Hematopoietic multipotent progenitor cell treated with erythropoietin and hydrocortisone succinate and interleukin-3 and kit ligand, for 8 days (in vitro differentiated cells): ENCODE measurements around the gene ADGRG6.

Experiments used
- DNase-seq: peaks from one replicate; pipeline ENCODE4 v3.0.0-alpha.2; 2015

The ADGRG6 gene

DNA sequence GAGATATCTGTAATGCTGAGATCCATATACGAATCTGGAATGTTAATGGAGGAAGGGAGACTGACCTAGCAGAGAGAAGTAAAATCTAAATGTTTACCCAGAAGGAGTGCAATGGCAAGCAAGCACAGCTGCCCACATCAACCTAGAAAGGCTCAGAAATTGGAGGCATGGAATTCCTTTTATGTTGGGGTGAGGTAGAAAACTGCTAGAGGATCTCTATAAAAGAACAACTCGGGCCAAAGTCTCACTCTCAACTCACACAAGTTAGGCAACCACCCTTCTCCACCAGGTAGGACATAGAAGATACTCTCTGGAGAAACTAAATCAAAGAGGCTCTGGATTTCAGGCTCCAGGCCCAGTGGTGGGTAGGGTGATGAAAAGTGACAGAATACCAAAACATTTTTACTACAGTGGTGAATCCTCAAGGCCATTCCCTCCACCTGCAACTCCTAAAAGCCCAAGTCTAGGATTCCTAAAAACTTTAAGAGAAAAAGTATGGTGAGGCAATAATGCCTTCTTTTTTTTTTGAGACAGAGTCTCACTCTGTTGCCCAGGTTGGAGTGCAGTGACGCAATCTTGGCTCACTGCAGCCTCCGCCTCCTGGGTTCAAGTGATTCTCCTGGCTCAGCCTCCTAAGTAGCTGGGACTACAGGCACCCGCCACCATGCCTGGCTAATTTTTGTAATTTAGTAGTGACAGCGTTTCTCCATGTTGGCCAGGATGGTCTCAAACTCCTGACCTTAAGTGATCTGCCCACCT lies 9.5 kb upstream of the ADGRG6 start:
- no peak for DNase-seq

DNA sequence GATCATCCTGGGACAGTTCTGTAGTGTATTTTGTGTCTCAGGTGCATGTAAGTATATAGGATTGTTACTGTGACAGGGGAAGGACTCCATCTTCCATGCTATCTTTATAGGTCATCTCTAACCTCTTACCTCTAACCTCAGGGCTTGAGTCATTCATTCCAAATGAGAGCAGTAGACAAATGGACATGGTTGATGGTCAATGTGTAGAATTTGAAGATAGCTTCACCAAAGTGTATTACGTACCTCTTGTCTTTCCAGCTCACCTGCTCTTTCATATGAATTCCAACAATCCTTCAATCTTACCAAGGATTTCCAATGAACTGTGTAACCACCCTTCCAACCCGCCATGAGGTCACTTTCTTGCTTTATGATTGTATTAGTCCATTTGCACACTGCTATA lies 8.7 kb upstream of the ADGRG6 start:
- no peak for DNase-seq

DNA sequence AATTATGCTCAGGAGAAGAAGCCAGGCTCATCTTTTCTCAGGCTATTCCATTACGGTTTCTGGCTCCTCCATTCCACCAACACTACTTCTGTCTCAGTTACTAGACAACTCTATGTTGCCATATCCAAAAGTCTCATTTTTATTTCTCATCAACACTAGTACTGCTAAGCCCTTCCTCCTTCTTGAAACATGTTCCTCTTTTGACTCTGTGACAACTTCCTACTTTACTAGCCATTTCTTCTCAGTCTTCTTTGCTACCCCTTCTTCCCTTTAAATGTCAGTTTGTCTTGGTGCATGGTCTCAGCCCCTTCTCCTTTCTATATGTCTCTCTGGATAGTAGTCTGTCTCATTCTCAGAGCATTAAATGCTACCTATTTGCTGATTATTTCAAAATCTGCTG lies 7.1 kb upstream of the ADGRG6 start:
- no peak for DNase-seq

DNA sequence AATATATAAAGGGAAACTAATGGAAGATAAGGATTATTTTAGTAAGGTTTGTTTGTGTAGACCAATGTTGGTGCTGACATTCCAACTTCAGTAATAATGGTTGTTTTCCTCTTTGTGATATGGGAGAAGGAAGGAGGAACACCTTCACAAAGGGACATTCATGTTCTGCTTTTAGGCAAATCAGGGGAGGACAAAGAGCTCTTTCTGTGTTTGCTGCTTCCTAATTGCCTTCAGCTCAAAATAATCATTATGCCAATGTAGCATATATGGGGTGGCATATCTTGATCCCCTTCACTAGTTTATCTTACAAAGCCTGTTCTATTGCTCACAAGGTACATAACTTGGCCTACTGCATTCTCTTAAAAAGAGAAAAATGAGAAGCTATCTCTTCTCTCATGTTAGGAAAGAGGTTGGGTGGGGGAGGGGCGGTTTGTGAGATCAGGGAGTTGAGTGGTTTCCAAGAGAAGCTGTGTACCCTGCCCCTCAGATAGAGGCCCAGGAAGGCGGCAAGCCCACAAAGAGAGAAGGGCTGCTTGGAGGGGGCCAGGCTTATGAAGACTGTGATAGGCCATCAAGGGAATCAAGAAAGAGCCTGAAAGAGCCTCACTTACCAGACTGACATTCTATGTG lies 4.7 kb upstream of the ADGRG6 start:
- no peak for DNase-seq

DNA sequence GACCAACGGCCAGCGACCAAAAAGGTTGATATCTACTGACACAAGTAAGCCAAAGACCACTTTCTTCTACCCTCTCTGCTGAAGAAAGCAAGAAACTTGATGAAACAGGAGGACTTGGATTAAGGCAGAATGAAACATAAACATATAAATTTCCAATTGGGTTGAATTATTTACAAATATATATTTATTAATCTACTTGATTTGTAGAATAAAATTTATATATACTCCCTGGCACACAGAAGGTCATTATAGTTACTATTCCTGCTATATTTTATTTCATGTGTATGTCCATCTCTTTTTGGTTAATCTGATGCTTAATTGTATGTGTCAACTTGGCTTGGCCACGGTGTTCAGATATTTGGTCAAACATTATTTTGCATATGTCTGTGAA lies 4.2 kb upstream of the ADGRG6 start:
- DNase-seq, result no peak

DNA sequence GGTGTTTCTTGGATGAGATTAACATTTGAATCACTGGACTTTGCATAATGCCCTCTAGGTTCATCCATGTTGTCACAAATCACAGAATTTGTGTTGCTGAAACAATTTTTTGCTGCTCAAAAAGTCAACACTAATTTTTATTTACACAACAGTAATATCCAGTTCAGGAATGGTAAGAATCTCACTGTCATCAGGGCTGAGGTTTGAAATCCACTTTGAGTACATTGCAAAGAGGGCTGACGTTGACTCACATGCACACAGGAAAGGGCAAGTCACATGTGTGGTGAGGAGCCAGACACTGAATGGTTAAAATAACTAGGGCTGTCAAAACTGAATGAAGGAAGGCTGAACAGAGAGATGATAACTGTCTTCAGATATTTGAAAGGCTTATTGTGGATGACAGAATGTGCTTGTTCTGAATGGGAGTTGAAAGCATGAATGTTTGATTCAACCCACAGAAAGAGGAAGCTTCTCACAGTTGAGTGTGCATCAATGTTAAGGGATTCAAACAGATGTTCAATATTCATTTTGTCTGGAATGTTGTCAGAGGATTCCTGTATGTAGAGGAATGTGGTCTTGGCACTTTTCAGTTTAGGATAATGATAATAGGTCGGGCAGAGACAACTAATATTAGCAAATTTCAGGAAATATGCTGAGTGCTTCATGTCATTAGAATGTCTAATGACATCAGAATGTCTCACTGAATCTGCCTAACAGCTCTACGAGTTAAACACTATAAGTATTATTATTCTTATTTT lies 3.6 kb upstream of the ADGRG6 start:
- DNase-seq, result no peak

DNA sequence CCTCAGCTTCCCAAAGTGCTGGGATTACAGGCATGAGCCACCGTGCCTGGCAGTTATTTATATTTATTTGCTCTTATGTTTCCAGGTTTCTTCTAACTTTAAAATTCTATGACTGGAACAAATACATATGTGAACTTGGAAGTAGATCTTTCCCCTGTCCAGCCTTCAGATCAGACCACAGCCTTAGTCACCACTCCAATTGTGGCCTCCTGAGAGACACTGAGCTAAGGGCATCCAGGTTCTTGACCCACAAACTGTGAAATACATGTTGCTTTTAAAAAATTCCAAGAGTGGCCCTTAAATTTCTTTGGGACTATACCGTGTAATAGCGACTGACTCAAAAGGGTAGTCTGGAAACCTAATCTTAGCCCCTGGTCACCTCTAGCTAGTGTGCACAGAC lies 1.5 kb upstream of the ADGRG6 start:
- DNase-seq, result no peak

DNA sequence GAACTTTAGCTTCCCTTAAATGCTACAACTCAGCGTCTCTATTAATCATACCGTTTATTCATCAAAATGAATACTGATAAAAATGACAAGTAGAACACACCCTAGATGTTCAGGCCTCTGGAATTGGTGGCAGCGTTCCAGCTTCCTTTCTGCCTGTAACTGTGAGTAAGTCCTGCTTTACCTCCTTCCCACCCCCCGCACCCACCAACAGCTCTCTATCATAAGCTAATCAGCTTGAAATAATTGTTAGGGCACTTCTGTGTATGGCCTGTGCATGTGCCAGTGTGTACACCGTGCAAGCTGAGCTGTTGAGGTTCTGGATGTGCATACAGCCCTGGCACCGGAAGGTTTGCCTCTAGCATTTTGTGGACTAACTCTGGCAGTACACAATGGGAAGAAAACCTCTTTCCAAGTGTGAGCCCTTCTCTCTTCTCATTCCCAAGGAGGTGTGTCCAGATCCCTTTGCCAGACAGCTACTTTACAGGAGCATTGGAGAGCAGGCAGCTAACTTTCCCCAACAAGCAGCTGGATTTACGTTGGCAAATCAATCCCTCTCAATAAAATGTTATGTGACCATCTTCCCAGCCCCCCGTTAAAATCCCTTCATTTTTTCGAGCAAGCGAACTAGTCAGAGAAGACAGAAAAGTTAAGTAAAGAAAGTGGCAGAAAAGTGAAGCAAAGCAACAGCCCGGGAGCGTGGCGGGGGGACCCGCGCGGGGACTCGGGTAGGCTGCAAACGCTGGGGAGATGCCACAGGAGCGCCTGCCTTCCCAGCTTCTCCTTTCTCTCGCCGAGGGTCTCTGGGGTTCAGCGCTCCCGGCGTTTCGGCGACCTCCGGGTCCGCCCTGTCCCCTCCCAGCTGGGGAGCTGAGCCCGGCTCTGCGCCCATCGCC lies 803 bp upstream of the ADGRG6 start:
- peak; percentile 50 for DNase-seq

DNA sequence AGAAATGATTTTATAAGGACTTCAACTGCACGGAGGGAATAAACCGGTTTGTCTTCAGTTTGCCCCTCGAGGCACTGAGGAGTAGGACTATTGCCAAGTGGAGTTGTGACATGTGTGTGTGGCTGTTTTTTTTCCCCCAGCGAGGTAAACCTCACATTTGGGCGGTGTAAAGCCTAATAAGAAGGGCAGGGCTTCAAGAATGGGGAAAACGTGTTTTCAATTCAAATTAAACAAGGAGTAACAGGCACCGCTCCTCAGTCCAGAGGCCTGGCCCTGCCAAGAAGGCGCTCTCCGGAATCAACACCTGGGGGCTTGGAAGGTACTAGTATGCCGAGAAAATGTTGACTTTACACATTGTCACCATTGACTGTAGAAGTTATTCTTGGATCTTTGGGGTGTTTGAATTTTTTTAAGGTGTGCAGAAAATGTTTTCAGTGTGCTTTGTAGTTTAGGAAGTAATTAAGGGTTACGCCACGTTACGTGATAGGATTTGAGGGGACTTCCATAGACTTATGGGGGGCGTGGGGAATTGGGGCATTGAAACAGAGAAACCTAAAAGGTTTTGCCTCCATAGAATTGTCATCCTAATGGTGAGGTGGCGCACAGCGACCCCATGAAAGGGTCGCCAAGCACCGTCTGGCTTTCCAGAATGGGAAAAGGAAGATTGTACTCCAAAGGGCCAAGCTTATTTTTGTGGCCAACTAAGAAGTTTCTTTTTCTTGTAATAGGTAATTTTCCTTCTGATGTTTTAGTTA lies 791 bp downstream of the ADGRG6 start:
- peak; percentile 8 for DNase-seq

DNA sequence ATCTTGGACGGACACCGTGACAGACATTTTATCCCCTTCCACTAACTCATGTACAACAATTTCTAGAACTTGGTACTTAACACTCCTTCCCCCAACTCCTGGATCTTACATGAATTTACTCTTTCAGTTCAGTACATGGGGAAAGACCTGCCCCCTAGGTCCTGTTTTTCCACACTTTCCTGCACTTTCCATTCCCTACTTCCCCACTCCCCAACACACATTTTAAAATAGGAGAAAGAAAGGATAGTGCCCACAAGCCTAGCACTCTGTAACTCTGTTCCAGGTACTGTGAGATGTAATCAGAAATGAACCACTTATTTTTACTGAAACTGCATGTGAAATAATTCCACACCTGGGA lies 1.3 kb downstream of the ADGRG6 start:
- DNase-seq, result no peak

DNA sequence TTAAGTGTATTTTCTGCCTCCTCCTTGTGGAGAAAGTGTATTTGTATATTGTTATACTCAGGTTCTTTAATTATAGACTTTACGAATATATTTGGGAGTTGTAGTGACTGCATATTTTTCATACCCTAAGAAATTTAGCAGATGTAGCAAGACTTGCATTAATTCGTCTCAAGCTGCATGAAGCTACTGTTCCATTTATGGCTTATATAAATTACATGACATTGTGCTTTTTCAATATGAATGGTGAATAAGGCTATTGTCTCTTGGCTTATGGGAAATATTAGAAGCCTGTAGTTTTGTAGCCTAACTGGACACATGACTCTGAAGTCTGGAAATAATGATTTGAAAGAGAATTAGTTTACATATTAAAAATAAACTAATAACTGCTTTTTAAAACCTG lies 2.4 kb downstream of the ADGRG6 start:
- DNase-seq, result no peak

DNA sequence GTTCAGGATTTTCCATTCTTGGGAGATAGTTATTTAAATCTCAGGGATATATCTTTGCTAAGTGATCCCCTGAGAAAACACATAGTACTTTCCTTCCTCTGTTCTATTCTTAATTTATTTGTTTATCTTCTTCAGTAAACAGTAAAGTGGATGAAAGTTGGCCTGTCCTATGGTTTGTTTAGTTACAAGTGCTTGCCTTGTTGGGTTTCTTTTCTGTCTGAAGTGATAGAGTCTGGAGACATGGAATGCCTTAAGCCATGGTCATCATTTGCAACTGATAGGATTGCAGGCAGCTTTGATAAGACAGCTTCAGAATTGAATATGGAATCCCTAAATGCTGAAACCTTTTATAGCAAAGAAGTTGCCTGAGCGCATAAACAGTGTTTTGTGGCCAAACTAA lies 4.9 kb downstream of the ADGRG6 start:
- DNase-seq, result no peak

DNA sequence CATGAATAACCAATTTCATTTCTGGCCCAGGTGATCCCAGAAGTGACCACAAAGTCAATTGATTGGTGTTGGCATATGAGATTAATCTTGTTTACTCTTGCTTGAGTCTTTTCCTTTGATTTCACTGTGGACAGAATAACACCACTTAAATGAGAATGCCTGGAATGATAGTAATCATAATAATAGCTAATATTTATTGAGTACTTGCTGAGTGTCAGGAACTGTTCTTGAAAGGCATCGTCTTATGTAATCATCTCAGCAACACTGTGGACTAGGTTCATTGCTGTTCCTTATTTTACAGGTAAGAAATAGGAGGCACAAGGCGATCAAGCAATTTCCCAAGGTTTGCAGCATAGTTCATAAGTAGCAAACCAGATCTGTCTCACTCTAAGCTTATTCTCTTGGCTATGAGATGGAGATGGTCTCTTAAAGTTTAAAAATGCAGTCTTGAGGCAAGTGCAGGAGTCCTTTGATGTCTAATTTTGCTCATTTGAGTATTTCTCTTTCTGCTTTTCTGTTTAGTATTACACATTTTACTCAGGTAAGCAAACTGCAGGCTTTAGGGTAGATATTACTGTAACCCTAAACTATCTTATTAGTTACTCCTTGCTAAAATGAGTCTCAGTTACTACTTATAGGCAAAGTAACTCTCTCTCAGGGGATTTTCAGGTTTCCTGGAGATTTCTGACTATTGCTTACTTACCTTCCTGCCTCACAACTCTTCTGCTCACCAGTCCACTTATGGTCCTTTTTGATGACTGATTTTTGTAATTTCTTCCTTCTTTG lies 6.3 kb downstream of the ADGRG6 start:
- no peak for DNase-seq

DNA sequence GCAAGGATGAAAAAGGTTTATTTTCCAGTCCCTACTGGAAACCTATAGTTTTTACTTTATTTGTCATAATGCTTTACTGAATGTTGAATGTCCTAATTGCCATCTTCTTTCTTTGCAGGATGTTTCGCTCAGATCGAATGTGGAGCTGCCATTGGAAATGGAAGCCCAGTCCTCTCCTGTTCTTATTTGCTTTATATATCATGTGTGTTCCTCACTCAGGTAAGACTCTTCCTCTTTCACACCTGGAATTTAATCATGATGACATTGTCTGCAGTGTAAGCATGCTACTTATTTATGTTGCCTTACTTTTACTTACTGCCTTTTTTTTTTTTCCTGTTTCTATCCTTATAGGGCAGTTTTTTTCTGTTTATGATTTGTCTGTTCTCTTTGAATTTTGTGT lies 7.6 kb downstream of the ADGRG6 start:
- no peak for DNase-seq

DNA sequence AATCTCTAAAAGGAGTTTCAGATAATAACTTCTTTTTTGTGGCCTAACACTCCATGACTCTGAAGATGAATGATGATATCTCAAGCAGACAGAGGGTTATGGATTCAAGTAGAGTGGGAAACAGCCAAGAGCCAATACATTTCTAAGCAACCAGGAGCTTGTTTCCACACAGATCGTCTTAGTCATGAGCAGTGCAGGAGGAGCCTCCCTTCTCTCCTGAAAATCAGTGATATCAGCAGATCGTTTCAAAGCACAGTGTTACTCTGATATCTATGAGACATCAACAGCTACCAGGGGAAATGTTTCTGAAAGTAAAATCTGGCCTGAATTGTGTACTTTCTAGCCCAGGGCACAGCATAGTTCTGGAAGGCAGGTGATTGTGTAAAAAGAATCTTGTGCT lies 11.5 kb downstream of the ADGRG6 start:
- DNase-seq, result no peak

DNA sequence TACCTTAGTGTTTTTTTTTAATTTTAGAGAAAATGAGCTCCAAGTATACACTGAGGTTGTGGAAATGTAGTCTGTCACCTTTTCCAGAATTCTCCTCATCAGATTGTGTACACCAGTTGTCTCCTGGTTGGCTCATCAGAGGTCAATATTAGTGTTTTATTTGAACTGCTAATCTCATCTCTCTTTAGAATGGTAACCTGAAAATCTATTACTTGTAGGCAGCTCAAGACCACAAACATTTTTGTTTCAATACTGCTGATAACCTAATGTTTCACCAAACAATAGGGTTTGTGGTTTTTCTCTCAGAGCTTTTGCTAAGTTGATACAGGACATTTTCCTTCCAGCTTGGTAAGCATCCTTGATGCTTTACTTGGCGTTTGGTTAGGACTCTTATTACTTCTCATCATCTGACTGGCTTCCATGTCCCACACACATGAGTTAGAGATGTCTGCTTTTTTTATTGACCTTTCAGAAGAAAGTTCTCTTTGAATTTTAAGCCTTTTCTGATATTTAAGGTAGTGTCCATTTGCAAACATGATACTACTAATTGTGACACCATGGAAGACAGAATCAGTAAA lies 15.1 kb downstream of the ADGRG6 start:
- no peak for DNase-seq

DNA sequence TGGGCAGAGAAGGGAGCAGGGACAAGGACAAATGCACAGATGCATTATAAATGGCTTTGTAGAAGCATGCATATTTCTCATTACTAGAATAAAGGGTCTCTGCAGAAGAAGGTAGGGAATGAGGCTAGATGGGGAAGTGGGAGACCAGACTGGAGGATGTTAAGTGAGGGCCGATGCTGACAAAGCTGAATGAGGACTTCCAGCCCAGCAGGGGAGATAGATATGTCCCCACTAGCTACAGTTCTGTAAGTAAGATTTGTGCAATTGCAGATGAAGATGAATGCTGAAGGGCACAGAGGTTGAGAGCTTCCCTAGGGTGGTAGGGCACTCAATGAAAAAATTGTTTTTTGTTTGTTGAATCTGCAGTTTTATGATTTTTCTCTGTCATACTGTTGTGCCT lies 16.9 kb downstream of the ADGRG6 start:
- DNase-seq, result no peak

DNA sequence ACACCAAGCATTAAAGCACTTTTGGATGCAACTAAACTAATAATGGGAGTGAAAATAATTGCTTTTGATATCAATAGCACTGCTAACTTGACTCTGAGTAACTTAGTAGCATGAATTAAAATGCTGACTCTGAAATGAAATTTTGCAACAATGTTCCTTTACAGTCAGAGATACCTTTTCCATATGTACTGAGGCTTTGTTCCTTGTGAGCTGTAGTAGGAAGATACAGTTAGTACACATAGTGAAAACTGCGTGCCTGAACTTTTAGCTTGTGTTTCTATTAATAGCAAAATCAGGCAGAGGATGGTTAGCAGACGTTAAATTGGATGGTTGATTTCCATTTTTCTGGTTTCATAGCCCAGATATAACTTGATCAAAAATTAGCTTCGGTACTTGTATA lies 18.6 kb downstream of the ADGRG6 start:
- no peak for DNase-seq

DNA sequence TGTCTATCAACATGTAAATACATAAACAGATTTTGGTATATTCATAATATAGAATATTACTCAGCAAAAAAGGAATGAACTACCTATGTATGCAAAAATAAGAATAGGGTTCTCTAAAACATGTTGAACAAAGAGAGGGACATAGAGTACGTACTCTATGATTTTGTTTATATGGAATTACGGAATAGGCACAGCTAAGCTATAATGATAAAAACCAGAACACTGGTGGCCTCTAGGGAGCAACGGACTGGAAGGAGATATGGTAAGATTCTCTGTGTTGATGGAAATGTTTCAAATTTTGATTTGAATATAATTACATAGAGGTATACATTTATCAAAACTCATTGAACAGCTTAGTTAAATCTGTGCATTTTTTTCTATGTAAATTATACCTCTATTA lies 19.6 kb downstream of the ADGRG6 start:
- no peak for DNase-seq

DNA sequence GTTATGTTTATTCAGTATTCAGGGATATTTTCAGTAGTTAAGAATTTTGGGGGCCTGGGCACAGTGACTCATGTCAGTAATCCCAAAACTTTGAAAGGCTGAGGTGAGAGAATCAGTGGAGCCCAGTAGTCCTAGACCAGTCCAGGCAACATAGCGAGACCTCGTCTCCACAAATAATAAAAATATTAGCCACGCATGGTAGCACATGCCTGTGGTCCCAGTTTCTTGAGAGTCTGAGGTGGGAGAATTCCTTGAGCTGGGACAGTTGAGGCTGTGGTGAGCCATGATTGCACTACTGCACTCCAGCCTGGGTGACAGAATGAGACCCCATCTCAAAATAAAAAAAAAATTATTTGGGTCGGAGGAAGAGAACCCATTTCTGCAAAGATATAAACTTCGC lies 20.3 kb downstream of the ADGRG6 start:
- DNase-seq, result no peak

DNA sequence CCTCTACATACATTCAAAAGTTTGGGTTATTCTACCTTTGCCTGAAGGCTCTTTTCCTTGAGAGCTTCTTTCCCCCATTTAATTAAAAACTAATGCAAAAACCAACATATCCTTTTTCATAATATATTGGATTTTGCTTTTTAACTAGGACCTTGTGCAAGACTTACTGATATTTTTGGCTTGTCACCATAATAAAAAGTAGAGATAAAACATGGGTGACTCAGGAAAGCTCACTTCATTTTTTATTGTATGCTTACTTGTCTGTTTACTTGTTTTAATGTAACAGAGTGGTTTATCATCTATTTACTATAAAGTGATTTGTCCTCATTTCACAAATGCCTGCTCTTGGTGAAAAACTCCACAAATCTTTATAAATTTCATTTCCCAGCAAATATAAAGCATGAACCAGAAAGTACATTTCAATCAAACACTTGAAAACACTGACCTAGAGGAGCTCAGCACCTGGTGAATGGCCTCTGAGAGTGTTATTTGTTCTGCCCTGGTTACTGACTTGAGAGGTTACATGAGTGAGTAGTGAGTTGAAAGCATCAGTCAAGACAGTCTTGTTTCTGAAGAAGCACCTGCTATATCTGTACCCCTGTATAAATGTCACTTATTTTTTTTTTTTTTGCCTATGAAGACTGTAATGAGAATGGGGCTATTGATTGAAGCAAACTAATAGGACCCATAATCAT lies 20.8 kb downstream of the ADGRG6 start:
- DNase-seq, result no peak
